A673 (cell line): Measurements from ENCODE around the gene ALG9.

ENCODE experiments used
- CTCF ChIP-seq: fragments of 300-800, 200-600 bp; sonication (generic); conservative IDR thresholded peaks from 2 replicates; pipeline ENCODE4 v1.5.1; 2017; ENCODE audit warnings: low read depth, mild to moderate bottlenecking, antibody characterized with exemption, low read length, moderate library complexity, mixed read lengths
- EZH2 ChIP-seq: fragments of 200-600 bp; sonication (generic); IDR thresholded peaks from 2 replicates; pipeline ENCODE4 v1.6.1; 2017; ENCODE audit warnings: borderline replicate concordance, low read depth, mild to moderate bottlenecking, mixed read lengths, antibody characterized with exemption, low read length; ENCODE audit not compliant: poor library complexity, severe bottlenecking

GRCh38 chr11:111836721-111837120, 34.7 kb downstream of the ALG9 start:
- no peak for TF ChIP-seq CTCF
- TF ChIP-seq EZH2: no peak
